Fibroblast of skin of left quadriceps (primary cell): ENCODE measurements around the gene ADAMTS9.
A peak's percentile ranks its signal among the peaks of the same experiment; 100 is the strongest.

Source experiments
- DNase-seq, 2 experiments: peaks; one replicate each; pipeline ENCODE4 v3.0.0-alpha.2; 2013; ENCODE audit warnings: low read depth in 2 of 2

Gene ADAMTS9

DNA sequence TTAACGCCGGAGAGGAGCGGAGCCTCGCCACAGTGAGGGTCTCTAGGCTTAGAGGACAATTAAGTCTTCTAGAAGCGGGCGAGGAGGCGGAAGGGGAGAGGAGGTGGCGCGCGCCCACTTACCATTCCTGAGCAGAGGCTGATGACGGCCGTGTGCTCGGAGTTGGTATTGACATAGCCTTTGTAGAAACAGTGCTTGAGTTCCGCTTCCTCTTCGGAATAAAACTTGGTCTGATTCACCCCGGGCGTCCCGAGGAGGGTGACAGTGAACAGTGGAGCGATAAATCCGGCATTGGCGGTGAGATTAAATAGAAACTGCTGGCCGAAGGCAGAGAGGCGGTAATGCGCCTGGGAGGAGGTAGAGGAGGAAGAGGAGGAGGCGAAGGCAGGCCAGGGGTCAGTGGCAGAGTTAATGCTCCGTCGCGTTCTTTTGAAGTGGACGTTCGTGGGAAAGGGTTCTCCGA, 1.3 kb downstream of the ADAMTS9 start:
- peak in 1 of 2 experiments; percentile 24 for DNase-seq

DNA sequence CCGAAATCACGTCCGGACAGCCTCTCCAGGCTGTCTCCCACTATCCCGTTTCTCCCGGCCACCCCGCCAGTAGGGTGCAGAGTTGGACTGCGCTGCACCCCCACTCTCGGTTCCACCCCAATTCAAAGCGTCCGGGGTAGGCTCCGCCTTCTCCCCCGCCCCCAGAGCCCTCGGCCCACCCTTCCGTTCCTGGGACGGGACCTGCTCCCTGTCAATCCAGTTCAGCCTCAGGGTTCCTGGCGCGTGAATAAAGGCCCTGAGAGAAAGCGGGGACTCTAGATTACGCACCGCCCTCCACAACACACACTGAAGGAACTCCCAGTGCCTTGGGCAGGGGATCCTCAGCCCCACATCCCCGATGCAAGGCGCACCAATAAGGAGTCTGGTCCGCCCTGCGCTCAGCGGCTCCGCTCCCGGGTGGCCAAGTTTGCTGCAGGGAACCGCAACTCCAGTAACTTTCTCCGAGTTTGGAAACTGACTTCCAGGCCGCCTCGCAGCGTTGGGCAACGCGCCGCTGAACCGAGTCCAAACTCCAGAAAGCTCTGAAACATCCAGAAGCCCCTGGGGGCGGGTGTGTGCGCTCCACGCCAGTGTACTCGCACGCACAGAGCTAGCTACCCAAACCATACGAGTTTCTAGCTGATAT, 1.9 kb downstream of the ADAMTS9 start:
- peak; percentile 92 to 94 for DNase-seq

DNA sequence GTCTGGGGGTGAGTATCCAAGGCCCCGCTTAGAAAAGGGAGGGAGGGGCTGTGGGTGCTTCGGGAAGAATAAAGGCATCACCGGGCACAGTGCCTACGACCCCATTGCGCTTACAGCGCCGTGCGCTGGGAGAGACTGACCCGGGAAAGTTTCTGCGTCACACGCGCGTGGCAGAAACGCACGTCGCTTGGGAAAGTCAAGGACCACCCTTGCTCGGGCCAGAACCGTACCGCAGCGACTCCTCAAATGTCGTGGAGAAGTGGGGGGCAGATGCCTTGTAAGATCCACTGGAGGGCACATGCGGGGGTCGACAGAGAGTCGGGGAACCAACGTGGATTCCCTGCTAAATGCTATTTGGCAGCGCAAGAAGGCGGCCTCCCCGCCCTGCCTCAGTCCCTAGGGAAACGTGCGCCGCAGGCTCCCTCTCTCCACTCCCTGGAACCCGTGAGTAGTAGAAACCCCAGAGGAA, 2.4 kb downstream of the ADAMTS9 start:
- no peak for DNase-seq

DNA sequence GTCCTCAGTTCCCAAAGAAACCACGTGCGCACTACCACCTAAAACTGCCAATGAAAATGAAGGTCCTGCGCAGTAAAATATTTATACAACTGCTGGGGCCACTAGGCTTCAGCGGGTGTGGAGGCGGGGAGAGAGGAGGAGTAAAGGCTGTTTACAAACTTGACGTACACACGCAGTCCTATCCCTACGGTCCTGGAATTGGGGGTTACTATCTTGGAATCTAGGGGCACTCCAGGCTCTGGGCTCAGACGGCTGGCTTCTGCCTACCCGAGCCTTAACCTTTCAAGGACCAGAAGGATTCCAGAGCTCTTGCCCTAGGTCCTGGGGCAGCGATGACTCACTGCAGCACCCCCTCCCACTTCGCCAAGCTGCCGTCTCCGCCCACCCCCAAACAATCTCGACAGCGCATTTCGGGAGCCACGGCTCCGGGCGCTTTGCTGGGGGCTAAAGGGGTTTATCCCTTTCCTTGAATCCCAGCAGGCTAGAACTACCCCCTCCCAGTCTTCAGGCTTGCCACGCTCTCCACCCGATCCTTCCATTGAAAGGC, 3.0 kb downstream of the ADAMTS9 start:
- no peak for DNase-seq

DNA sequence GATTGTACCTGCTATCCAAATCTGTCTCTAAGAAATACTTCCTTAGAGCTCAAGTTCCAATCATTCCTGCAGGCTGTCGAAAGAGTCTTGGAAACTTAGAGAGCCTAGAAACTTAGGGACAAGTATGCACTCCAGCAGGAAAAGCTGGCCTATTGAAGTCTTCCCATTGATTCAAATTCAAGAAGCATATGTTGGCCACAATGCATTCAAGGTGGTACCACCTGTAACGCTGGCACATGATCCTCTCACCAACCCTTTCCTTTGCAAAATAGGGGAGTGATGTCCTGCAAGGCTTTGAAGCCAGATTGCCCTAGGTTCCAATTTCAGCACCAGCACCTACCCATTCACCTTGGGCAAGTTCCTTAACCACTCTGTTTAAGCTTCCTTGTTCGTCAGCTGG, 6.0 kb downstream of the ADAMTS9 start:
- no peak for DNase-seq

DNA sequence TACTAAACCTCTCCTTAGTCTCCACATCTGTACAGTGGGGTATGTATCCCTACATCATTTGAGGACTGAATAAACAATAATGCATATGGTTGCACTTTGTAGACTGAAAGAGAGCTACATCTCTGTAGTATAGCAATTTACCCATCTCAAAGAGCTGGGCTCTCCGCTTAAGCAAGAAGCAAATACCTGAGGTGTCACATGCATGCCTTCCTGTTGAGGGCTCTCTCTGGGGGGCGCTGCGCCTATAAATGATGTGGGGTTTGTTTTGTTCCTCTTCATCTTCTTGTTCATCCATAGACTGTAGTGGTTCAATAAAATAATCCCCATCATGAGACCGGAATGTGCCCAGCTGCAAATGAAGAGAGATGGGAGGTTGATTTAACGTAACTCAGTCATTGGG, 6.8 kb downstream of the ADAMTS9 start:
- DNase-seq = no peak

DNA sequence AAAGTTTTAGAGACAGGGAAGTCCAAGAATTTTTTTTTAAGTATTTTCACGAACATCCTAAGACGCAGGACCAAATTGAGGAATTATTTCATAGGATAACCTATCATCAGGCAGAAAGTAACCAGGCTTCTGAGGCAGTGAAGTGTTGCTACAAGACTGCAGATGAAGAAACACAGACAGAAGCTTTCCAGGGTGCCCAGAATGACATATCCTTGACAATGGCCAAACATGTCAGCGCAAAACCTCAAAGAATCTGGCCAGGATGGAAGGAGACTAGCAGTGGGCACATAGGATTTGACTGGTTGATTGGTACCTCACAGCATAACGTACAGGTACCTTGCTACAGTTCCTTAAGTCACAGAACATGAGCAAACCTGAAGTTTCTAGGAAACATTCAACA, 7.5 kb downstream of the ADAMTS9 start:
- no peak for DNase-seq

GRCh38 chr3:64677961-64678716, 9.7 kb downstream of the ADAMTS9 start:
- DNase-seq = no peak

DNA sequence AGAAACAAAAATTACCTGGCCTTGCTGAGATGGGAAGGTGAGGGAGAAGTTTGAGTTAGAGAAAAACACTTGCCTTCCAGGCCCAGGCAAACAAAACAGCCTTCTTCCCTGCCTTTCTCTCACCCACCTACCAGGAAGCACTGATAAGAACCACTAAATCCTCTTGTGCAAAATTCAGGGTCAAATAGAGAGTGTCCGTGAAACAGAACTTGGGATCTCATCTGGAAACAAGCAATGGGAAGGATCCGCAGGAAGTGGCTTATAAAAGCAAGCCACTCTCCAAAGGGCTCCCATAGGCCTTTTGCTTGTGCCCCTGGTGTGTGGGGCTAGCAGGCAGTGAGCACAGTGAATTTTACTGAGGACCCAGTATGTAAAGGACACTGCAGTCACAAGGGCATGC, 11.0 kb downstream of the ADAMTS9 start:
- DNase-seq = no peak

GRCh38 chr3:64675687-64676247, 12.0 kb downstream of the ADAMTS9 start:
- no peak for DNase-seq

DNA sequence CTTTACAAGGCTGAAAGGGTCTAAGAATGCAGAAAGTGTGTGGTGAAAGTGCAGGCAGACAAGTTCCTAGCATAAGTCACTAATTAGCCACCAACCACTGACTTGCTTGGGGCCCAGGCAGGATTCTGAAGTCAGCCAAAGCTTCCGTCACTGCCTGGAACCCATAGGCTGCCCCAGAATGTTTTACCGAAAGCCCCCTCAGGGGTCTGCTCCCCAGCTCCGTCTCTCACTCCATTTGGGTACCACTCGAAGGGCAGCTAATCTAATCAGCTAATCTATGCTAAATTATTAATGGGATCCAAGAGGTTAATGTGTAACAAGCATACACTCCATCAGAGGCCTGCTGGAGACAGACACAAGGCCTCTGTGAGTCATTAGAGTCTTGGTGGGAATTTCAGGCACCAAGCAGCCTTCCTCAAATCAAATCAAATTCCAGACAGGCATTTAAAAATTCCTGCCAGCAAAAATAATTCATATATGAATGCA, 13.2 kb downstream of the ADAMTS9 start:
- peak; percentile 66 to 71 for DNase-seq

DNA sequence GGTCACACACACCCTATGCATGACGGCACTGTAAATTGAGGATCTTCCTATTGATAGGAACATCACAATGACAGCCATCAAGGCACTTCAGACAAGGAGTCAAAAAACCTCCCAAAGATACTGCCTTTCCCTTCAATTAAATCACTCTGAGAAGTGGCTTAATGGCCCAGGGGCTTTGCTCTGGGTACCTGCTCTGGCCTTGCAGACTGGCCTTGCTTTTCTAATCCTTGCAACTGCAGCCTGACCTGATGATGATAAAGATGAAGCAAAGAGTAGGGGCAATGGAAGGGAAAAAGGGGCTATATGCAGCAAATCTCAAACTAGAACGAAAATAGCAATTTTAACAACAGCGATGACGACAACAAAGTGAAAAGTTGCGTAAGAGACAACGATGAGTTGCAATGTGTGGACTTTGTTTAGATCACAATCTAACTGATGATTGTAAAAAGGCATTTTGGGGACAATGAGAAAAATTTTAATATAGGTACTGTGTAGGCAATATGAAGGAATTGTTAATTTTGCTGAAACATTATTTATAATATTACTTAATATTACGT, 14.6 kb downstream of the ADAMTS9 start:
- no peak for DNase-seq

DNA sequence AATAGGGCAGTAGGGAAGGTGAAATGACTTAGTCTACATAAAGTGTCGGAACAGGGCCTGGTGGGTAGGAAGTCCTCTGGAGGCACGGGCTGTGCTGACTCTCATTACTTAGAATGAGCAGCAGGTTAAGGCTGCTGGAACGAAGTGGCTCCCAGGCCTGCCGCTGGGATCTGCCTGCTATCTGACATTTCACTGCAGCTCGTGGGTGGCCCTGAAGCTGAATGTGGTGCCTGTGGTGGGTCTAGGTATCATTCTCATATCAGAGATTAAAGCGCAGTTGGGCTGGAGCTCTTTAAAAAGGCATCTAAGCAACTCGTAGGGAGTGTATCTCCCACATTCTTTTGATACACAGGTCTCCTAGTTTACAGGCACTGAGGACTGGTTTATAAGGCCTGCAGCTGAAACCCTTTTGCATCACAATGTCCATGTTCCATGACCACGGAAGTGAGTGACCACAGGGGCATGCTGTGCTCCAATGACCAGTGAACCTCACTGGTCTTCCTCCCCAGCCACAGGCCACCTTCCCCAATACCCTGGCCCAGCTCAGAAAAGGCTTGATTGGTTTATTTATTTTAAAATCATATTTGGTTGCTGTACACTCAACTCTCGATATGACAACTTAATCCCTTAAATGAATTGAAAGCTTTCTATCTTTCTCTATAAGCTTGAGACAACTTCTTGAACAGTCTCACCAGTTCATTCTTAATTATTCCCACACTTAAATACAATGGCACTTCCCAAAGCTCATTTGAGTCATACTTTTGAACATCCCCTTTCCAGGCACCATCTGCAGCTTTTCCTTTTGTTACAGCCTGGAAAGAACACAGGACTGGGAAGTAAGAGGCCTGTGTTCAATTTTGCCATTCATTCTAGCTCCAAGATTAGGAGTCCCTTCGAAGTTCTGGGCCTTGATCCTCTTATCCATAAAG, 19.0 kb downstream of the ADAMTS9 start:
- no peak for DNase-seq

DNA sequence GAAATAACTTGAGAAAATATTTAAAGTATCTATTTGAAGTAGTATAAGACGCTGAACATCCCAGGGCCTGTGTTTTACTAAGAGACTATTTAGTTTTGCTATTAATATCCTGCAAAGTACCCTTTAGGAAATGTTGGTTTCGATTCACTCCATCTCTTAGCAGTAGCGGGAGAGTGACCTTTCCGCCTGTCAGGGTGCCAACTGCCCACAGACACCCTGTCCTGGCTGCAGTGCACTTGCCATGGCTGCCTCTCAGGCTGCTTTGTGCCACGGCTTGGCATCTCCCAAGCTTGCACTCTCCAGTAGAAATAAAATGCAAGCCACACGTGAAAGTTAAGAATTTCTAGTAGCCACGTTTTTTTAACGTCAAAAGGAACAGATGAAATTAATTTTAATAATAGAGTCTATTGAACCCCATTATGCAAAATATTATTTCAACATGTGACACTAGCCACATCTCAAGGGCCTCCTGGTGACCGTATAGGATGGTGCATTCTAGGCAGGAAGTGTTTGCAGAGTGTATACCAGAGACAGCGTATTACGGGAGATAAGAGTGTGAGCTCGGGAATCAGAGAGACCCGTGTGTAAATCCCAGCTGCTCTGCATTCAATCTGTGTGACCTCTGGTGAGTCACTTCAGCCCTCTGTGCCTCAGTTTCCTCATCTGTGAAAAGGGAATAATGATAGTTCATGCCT, 19.8 kb downstream of the ADAMTS9 start:
- no peak for DNase-seq

GRCh38 chr3:64667138-64667537, 20.7 kb downstream of the ADAMTS9 start:
- DNase-seq = no peak

GRCh38 chr3:64666171-64666588, 21.6 kb downstream of the ADAMTS9 start:
- DNase-seq = peak; percentile 71 to 74

GRCh38 chr3:64664397-64664796, 23.4 kb downstream of the ADAMTS9 start:
- no peak for DNase-seq

DNA sequence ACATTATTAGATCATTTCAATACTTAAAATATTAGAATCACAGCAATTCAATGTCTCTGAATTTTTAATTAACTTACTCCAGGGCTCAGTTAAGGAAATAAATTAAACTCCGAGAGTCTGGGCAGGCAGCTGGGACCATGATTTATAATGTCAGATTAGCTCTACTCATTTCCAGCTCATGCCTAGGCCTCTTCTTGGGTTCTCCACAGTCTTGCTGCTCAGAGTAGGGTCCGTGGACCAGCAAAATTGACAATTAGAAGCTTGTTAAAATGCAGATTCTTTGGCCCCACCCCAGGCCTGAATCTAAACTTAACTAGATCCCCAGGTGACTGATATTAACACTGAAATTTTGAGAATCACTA, 28.2 kb downstream of the ADAMTS9 start:
- no peak for DNase-seq

DNA sequence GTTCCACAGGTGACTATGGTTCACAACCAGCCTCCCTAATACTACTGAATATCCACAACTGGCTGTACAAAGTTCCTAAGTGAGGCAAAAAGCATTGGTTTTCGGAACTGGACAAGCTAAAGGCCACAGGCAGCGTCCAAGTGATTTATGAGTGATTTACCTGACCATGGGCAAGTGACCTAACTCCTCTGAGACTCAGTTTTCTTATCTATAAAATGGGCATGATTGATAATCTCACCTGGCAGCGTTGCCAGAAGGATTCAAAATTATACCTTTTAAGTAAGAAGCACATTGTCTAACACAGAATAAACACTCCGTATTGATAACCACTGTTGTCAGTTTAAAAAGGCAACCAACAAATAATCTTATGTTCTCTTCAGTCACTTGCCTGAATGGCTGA, 29.8 kb downstream of the ADAMTS9 start:
- DNase-seq = no peak

GRCh38 chr3:64656544-64656943, 31.3 kb downstream of the ADAMTS9 start:
- DNase-seq = no peak

GRCh38 chr3:64655160-64655559, 32.6 kb downstream of the ADAMTS9 start:
- DNase-seq = no peak
